IMR-90 (cell line): ENCODE data around the gene INPP5A. TPM values are rescaled to one million over a fixed set of nuclear protein-coding genes. Genes with fewer than 3 reads are reported as not detected.
A peak's percentile ranks its signal among the peaks of the same experiment; 100 is the strongest.

ENCODE experiments used
- ATAC-seq: fragments of 200-7000 bp; cut with Tn5 transposase; 2 replicates; pipeline ENCODE4 v1.9.1; 2020; ENCODE audit warnings: low read depth, mild to moderate bottlenecking, moderate library complexity
- BruUV-seq: library from RNA; stranded (reverse); fragments of 400-500 nt; replicated peaks from 2 replicates; lab custom pipeline; 2021; lab: Mats Ljungman, UMichigan
- CTCF ChIA-PET: fragments of 300-600 bp; formaldehyde crosslinking; extraction: SDS; loops from one replicate; lab custom pipeline; 2021; ENCODE audit warnings: antibody characterized with exemption; lab: Yijun Ruan, JAX
- POLR2A ChIA-PET: fragments of 300-600 bp; sonication (Branson Sonifier 250); formaldehyde crosslinking; loops from one replicate; lab custom pipeline; 2022; ENCODE audit warnings: antibody characterized with exemption; ENCODE audit not compliant: unreplicated experiment; lab: Charles Lee
- DNase-seq: peaks from one replicate; pipeline ENCODE4 v3.0.0; 2013
- H2AFZ ChIP-seq: replicated peaks from 2 replicates; pipeline ENCODE3; 2013; ENCODE audit warnings: low read length, mild to moderate bottlenecking; ENCODE audit not compliant: poor library complexity
- H2AK5ac ChIP-seq: 2 replicates; pipeline ENCODE4 v1.6.1; 2013; ENCODE audit warnings: low read depth, low read length, inconsistent platforms
- H2AK9ac ChIP-seq: replicated peaks from 2 replicates; pipeline ENCODE3; 2013; ENCODE audit warnings: mild to moderate bottlenecking, low read depth, low read length, moderate library complexity; ENCODE audit not compliant: poor library complexity
- H2BK120ac ChIP-seq: 2 replicates; pipeline ENCODE4 v1.6.1; 2013; ENCODE audit warnings: low read depth, low read length, inconsistent platforms
- H2BK15ac ChIP-seq: 3 replicates; pipeline ENCODE4 v1.6.1; 2013; ENCODE audit warnings: low read depth, low read length, inconsistent platforms
- H2BK20ac ChIP-seq: 2 replicates; pipeline ENCODE4 v1.6.1; 2013; ENCODE audit warnings: low read depth, mild to moderate bottlenecking, inconsistent platforms, low read length, moderate library complexity
- H2BK5ac ChIP-seq: 2 replicates; pipeline ENCODE4 v1.6.1; 2013; ENCODE audit warnings: mild to moderate bottlenecking, low read depth, low read length, inconsistent platforms; ENCODE audit not compliant: poor library complexity, severe bottlenecking
- H3K14ac ChIP-seq: replicated peaks from 2 replicates; pipeline ENCODE4 v1.6.1; 2013; ENCODE audit warnings: low read depth, low read length, inconsistent platforms
- H3K18ac ChIP-seq: 2 replicates; pipeline ENCODE4 v1.6.1; 2013; ENCODE audit warnings: low read depth, low read length, control low read depth
- H3K23ac ChIP-seq: 2 replicates; pipeline ENCODE4 v1.6.1; 2013; ENCODE audit warnings: low read depth, low read length, inconsistent platforms
- H3K27ac ChIP-seq: 2 replicates; pipeline ENCODE4 v1.5.1; 2013; ENCODE audit warnings: mild to moderate bottlenecking, control low read depth, low read length; ENCODE audit not compliant: insufficient read depth
- H3K27me3 ChIP-seq: 2 replicates; pipeline ENCODE4 v1.6.1; 2013; ENCODE audit warnings: low read length; ENCODE audit not compliant: control insufficient read depth, insufficient read depth
- H3K36me3 ChIP-seq: 2 replicates; pipeline ENCODE4 v1.6.1; 2013; ENCODE audit warnings: low read length, mixed read lengths; ENCODE audit not compliant: control insufficient read depth, insufficient read depth
- H3K4ac ChIP-seq: 2 replicates; pipeline ENCODE4 v1.6.1; 2013; ENCODE audit warnings: low read depth, low read length, inconsistent platforms
- H3K4me1 ChIP-seq: 2 replicates; pipeline ENCODE4 v1.6.1; 2013; ENCODE audit warnings: low read length, mixed read lengths; ENCODE audit not compliant: control insufficient read depth, insufficient read depth
- H3K4me2 ChIP-seq: 2 replicates; pipeline ENCODE4 v1.6.1; 2013; ENCODE audit warnings: low read depth, mild to moderate bottlenecking, control low read depth, low read length, moderate library complexity
- H3K4me3 ChIP-seq: 2 replicates; pipeline ENCODE4 v1.5.1; 2013; ENCODE audit warnings: low read depth, mild to moderate bottlenecking, control low read depth, low read length, moderate library complexity; ENCODE audit not compliant: insufficient read depth
- H3K56ac ChIP-seq: 2 replicates; pipeline ENCODE4 v1.6.1; 2013; ENCODE audit warnings: low read length, inconsistent platforms; ENCODE audit not compliant: insufficient read depth; ENCODE audit errors: extremely low read depth
- H3K79me1 ChIP-seq, 2 experiments: 2 replicates each; pipeline ENCODE4 v1.6.1; 2013; ENCODE audit warnings: low read length in 2 of 2, inconsistent platforms in 1 of 2, low read depth in 1 of 2
- H3K9ac ChIP-seq: 2 replicates; pipeline ENCODE4 v1.6.1; 2013; ENCODE audit warnings: low read depth, low read length, control low read depth
- H3K9me1 ChIP-seq: 2 replicates; pipeline ENCODE4 v1.6.1; 2013; ENCODE audit warnings: low read length, inconsistent platforms; ENCODE audit not compliant: insufficient read depth
- H3K9me3 ChIP-seq: 2 replicates; pipeline ENCODE4 v1.6.1; 2013; ENCODE audit warnings: low read length; ENCODE audit not compliant: control insufficient read depth, insufficient read depth
- H4K20me1 ChIP-seq: 2 replicates; pipeline ENCODE4 v1.6.1; 2013; ENCODE audit warnings: low read length, inconsistent platforms; ENCODE audit not compliant: insufficient read depth
- H4K5ac ChIP-seq: 2 replicates; pipeline ENCODE4 v1.6.1; 2013; ENCODE audit warnings: mild to moderate bottlenecking, low read depth, low read length, control low read depth
- H4K8ac ChIP-seq, 2 experiments: 2 replicates each; pipeline ENCODE4 v1.6.1; 2013; ENCODE audit warnings: low read depth in 2 of 2, low read length in 2 of 2, control low read depth in 1 of 2, inconsistent platforms in 1 of 2
- H4K91ac ChIP-seq: 2 replicates; pipeline ENCODE4 v1.6.1; 2013; ENCODE audit warnings: low read depth, low read length, inconsistent platforms; ENCODE audit not compliant: insufficient read depth
- BHLHE40 ChIP-seq: fragments of 150-350 bp; IDR thresholded peaks from 2 replicates; pipeline ENCODE4 v1.6.1; 2016; ENCODE audit warnings: mild to moderate bottlenecking, low read depth, low read length
- CHD1 ChIP-seq: IDR thresholded peaks from 2 replicates; pipeline ENCODE4 v1.6.1; 2012; ENCODE audit warnings: low read depth, low read length, improper control_type of control experiment
- CTCF ChIP-seq: conservative IDR thresholded peaks from 2 replicates; pipeline ENCODE4 v1.5.1; 2012; ENCODE audit warnings: mild to moderate bottlenecking, low read depth, low read length, improper control_type of control experiment
- ELK1 ChIP-seq: fragments of 150-350 bp; IDR thresholded peaks from 2 replicates; pipeline ENCODE4 v1.6.1; 2016; ENCODE audit warnings: low read depth, mild to moderate bottlenecking, low read length, moderate library complexity, borderline replicate concordance
- FOS ChIP-seq: fragments of 150-350 bp; IDR thresholded peaks from 2 replicates; pipeline ENCODE4 v1.6.1; 2016; ENCODE audit warnings: low read depth, low read length
- MXI1 ChIP-seq: IDR thresholded peaks from 2 replicates; pipeline ENCODE4 v1.6.1; 2012; ENCODE audit warnings: low read depth, mild to moderate bottlenecking, low read length, moderate library complexity, borderline replicate concordance
- NFE2L2 ChIP-seq: fragments of 150-350 bp; IDR thresholded peaks from 2 replicates; pipeline ENCODE4 v1.6.1; 2016; ENCODE audit warnings: low read depth, mild to moderate bottlenecking, low read length
- RAD21 ChIP-seq: IDR thresholded peaks from 2 replicates; pipeline ENCODE4 v1.6.1; 2012; ENCODE audit warnings: low read length, improper control_type of control experiment
- RFX5 ChIP-seq: IDR thresholded peaks from 2 replicates; pipeline ENCODE4 v1.8.0; 2012; ENCODE audit warnings: low read depth, mild to moderate bottlenecking, low read length, moderate library complexity
- SMC3 ChIP-seq: fragments of 150-350 bp; IDR thresholded peaks from 2 replicates; pipeline ENCODE4 v1.6.1; 2016; ENCODE audit warnings: low read depth, mild to moderate bottlenecking, antibody characterized with exemption, low read length, moderate library complexity
- USF2 ChIP-seq: fragments of 150-350 bp; IDR thresholded peaks from 2 replicates; pipeline ENCODE4 v1.6.1; 2017; ENCODE audit warnings: mild to moderate bottlenecking, antibody characterized with exemption, low read length, low read depth
- WGBS, 2 experiments: methylation state at CpG; one replicate each; pipeline versions ENCODE4 v1.1.5 to v1.1.7; 2013; ENCODE audit warnings: missing lambda C conversion rate in 2 of 2; ENCODE audit not compliant: insufficient read length in 1 of 2; ENCODE audit errors: extremely low coverage in 2 of 2; 5-methylcytosine and 5-hydroxymethylcytosine counted together
- dilution Hi-C: fragments of 300-500 bp; cut with HindIII; formaldehyde crosslinking; loops from one replicate; pipeline ENCODE4 v1.14.3; 2018; ENCODE audit warnings: low sequenced_read_pairs; ENCODE audit not compliant: unreplicated experiment
- in situ Hi-C: fragments of 300-500 bp; cut with MboI; formaldehyde crosslinking; loops from 3 replicates; pipeline ENCODE4 v1.14.3; 2019; ENCODE audit warnings: low sequenced_read_pairs, inconsistent platforms, mixed read lengths
- intact Hi-C: fragments of 100-400 bp; cut with micrococcal nuclease; formaldehyde crosslinking; loops from 2 replicates; pipeline ENCODE4 v1.10.0; 2022
- polyA plus RNA-seq, 3 experiments: library from polyadenylated mRNA; depleted of rRNA; stranded (reverse); fragments of >200 nt; gene quantifications; 2 replicates each; pipeline ENCODE4 v1.2.3, GENCODE V29; 2012; ENCODE audit warnings: low replicate concordance in 1 of 3
- total RNA-seq: library from RNA; depleted of rRNA; stranded (reverse); fragments of >200 nt; gene quantifications from 2 replicates; pipeline ENCODE4 v1.2.3, GENCODE V29; 2012

The INPP5A gene
- total and polyA plus RNA-seq, 2 of the 4 experiments (the other 2 are of a cell fraction), result 21.4 to 36.7 TPM

GRCh38 chr10:132539431-132539839 lies 1.8 kb downstream of the INPP5A start:
- in situ Hi-C loops, result no loop called here
- Histone ChIP-seq H2BK5ac (peak overlapping the region; percentile 36), H3K79me1 (peaks cover 29 to 87% of the 10 kb centered on the region in 2 experiments), H3K4me1 (peaks cover 24% of the 10 kb centered on the region), H2AK9ac (no peak overlapping the region), H2AFZ (no peak overlapping the region), H2BK20ac (no peak overlapping the region), H3K56ac (no peak overlapping the region), H3K4ac (no peak overlapping the region), H2BK15ac (no peak overlapping the region), H2BK120ac (no peak overlapping the region), H2AK5ac (peak overlapping the region; percentile 20; the same call in 1 of the 2 replicates), H3K18ac (no peak overlapping the region), H3K36me3 (no peaks in the 10 kb centered on the region), H3K4me2 (peak overlapping the region; percentile 49), H3K9ac (no peak overlapping the region), H3K9me1 (peaks cover 10% of the 10 kb centered on the region), H3K9me3 (no peaks in the 10 kb centered on the region), H3K4me3 (no peak overlapping the region), H4K5ac (no peak overlapping the region), H3K27me3 (no peaks in the 10 kb centered on the region), H4K91ac (0 out of 2 replicates have a peak overlapping the region, but pooled peaks have one; percentile 8), H3K14ac (no peak overlapping the region), H4K8ac (no peak overlapping the region), H4K20me1 (peaks cover 61% of the 10 kb centered on the region), H3K27ac (0 out of 2 replicates have a peak overlapping the region, but pooled peaks have one; percentile 25), H3K23ac (peak overlapping the region; percentile 64; the same call in 1 of the 2 replicates)
- dilution Hi-C loops, result no loop called here
- DNase-seq (no peak), ATAC-seq (no peak)
- intact Hi-C loops, result loop anchor here (5.0 kb wide), 1 partner anchor 38 kb away; no protein-coding TSS in a partner anchor
- 100% methylated on average over 3 of the region's 11 CpGs; no CpG with 5 or more reads in 1 of the 2 experiments for WGBS, 2 experiments
- BruUV-seq, result no TSS peak
- ChIA-PET POLR2A (no interaction called here), CTCF (interaction anchor here (1.1 kb wide), 1 partner anchor 58 kb away, joined by 3 read pairs; no protein-coding TSS in a partner anchor)
- TF ChIP-seq CTCF, result no peak
- no peak for TF ChIP-seq ELK1
- TF ChIP-seq RAD21, result no peak
- no peak for TF ChIP-seq RFX5
- no peak for TF ChIP-seq CHD1
- TF ChIP-seq SMC3, result no peak
- no peak for TF ChIP-seq USF2
- TF ChIP-seq MXI1, result no peak
- TF ChIP-seq FOS, result no peak
- TF ChIP-seq BHLHE40, result no peak
- no peak for TF ChIP-seq NFE2L2
